Fibroblast of villous mesenchyme (primary cell): ENCODE results near the gene TPD52L2. TPM values are rescaled to one million over a fixed set of nuclear protein-coding genes. Genes with fewer than 3 reads are reported as not detected.

Experiments
- DNase-seq: peaks from one replicate; pipeline ENCODE4 v3.0.0-alpha.2; 2010; ENCODE audit warnings: low read depth
- H3K4me3 ChIP-seq: 2 replicates; pipeline ENCODE4 v1.5.1; 2011; ENCODE audit warnings: low read depth, mild to moderate bottlenecking, low read length
- CTCF ChIP-seq: IDR thresholded peaks from 2 replicates; pipeline ENCODE4 v1.5.1; 2012; ENCODE audit warnings: low read depth, mild to moderate bottlenecking, low read length; ENCODE audit not compliant: insufficient read depth
- total RNA-seq: library from RNA; depleted of rRNA; stranded (reverse); fragments of >200 nt; gene quantifications from 2 replicates; pipeline ENCODE4 v1.2.3, GENCODE V29; 2012

Gene TPD52L2
- total RNA-seq, 1 donor = 115 TPM

GRCh38 chr20:63843222-63843621, 21.8 kb upstream of the TPD52L2 start:
- no peak overlapping the region for H3K4me3 ChIP-seq
- DNase-seq = no peak
- TF ChIP-seq CTCF = no peak

GRCh38 chr20:63843778-63844177, 21.3 kb upstream of the TPD52L2 start:
- no peak for TF ChIP-seq CTCF
- DNase-seq = no peak
- no peak overlapping the region for H3K4me3 ChIP-seq

- H3K4me3 ChIP-seq = no peak overlapping the region
- TF ChIP-seq CTCF = no peak
- no peak for DNase-seq
Observed at GRCh38 chr20:63844511-63844991, 20.5 kb upstream of the TPD52L2 start.

- DNase-seq = peak; percentile 61
- H3K4me3 ChIP-seq = peak overlapping the region; percentile 0
- no peak for TF ChIP-seq CTCF
Observed at GRCh38 chr20:63846128-63846771, 18.8 kb upstream of the TPD52L2 start.

GRCh38 chr20:63846888-63847236, 18.2 kb upstream of the TPD52L2 start:
- no peak for DNase-seq
- no peak overlapping the region for H3K4me3 ChIP-seq
- no peak for TF ChIP-seq CTCF

GRCh38 chr20:63847237-63848002, 17.6 kb upstream of the TPD52L2 start:
- H3K4me3 ChIP-seq = no peak overlapping the region
- no peak for DNase-seq
- no peak for TF ChIP-seq CTCF
